ENCODE data around the gene COL20A1. TPM values are rescaled to one million over a fixed set of nuclear protein-coding genes. Genes with fewer than 3 reads are reported as not detected.

COL20A1 gene
- total and polyA plus RNA-seq, 8 donors = 0.53 to 2.4 TPM; not detected in 6

GRCh38 chr20:63346131-63347080 is 53.4 kb downstream of the COL20A1 start:
- Histone ChIP-seq H3K4me3 (no peak overlapping the region), H3K4me1 (no peaks in the 10 kb centered on the region), H3K9me3 (peaks cover 0 to 6% (median 0%) of the 10 kb centered on the region in 4 donors), H3K27ac (no peak overlapping the region), H3K27me3 (peaks cover 4 to 77% (median 41%) of the 10 kb centered on the region in 3 donors), H3K36me3 (no peaks in the 10 kb centered on the region)
- no peak for TF ChIP-seq POLR2AphosphoS5 (IDR thresholded peaks at IDR 0.05)
- TF ChIP-seq, protein P1, sequence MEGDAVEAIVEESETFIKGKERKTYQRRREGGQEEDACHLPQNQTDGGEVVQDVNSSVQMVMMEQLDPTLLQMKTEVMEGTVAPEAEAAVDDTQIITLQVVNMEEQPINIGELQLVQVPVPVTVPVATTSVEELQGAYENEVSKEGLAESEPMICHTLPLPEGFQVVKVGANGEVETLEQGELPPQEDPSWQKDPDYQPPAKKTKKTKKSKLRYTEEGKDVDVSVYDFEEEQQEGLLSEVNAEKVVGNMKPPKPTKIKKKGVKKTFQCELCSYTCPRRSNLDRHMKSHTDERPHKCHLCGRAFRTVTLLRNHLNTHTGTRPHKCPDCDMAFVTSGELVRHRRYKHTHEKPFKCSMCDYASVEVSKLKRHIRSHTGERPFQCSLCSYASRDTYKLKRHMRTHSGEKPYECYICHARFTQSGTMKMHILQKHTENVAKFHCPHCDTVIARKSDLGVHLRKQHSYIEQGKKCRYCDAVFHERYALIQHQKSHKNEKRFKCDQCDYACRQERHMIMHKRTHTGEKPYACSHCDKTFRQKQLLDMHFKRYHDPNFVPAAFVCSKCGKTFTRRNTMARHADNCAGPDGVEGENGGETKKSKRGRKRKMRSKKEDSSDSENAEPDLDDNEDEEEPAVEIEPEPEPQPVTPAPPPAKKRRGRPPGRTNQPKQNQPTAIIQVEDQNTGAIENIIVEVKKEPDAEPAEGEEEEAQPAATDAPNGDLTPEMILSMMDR (IDR thresholded peaks at IDR 0.05) = no peak
- no peak for TF ChIP-seq POLR2A (IDR thresholded peaks at IDR 0.05)
- no peak for TF ChIP-seq EP300 (IDR thresholded peaks at IDR 0.05)
- 65 to 80% (median 77%) methylated on average over 33 to 50 of the region's 50 CpGs for WGBS, 5 donors
- DNase-seq = no peak
- intact Hi-C loops (cut with DNase I; ENCODE audit: low total_unique reads) = no loop called here

DNA sequence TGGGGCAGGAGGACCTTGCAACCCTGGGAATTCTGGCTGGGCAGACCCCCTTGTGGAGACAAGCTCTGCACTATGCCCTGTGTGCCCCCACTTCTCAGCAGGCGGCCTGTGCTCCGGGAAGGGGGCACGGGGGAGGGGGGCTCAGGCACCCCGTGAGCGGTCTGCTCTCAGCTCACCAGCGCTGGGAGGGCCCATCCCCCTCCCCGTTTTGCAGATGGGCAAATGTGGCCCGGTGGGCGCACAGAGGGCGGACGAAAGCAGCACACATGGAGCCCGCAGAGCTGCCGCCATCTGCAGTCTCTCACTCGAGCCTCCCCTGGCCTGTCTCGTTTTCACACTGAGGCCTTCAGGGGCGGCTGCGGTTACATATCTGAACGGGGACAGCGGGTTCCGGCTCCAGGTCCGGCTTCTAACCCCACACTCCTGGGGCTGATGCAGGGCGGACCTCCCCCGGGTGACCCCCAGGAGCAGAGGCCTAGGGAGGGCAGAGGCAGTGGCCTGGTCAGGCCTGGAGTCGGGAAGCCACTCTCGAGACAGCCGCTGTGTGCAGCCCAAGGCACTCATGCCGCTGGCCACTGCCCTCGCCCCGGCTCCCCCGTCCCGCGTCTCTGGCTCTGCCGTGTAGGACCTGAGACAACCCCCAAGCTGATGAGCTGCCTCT is 54.2 kb downstream of the COL20A1 start:
- 78 to 83% (median 81%) methylated on average over 31 to 33 of the region's 33 CpGs for WGBS, 5 donors
- Histone ChIP-seq H3K27me3 (peaks cover 4 to 82% (median 40%) of the 10 kb centered on the region in 3 donors), H3K36me3 (no peaks in the 10 kb centered on the region), H3K9me3 (peaks cover 0 to 6% (median 0%) of the 10 kb centered on the region in 4 donors), H3K4me1 (peaks cover 0 to 3% (median 0%) of the 10 kb centered on the region in 4 donors), H3K27ac (no peak overlapping the region), H3K4me3 (no peak overlapping the region)
- no peak for TF ChIP-seq EP300 (IDR thresholded peaks at IDR 0.05)
- TF ChIP-seq, protein P1 (IDR thresholded peaks at IDR 0.05) = no peak
- no peak for DNase-seq
- intact Hi-C loops (cut with DNase I; ENCODE audit: low total_unique reads) = no loop called here

DNA sequence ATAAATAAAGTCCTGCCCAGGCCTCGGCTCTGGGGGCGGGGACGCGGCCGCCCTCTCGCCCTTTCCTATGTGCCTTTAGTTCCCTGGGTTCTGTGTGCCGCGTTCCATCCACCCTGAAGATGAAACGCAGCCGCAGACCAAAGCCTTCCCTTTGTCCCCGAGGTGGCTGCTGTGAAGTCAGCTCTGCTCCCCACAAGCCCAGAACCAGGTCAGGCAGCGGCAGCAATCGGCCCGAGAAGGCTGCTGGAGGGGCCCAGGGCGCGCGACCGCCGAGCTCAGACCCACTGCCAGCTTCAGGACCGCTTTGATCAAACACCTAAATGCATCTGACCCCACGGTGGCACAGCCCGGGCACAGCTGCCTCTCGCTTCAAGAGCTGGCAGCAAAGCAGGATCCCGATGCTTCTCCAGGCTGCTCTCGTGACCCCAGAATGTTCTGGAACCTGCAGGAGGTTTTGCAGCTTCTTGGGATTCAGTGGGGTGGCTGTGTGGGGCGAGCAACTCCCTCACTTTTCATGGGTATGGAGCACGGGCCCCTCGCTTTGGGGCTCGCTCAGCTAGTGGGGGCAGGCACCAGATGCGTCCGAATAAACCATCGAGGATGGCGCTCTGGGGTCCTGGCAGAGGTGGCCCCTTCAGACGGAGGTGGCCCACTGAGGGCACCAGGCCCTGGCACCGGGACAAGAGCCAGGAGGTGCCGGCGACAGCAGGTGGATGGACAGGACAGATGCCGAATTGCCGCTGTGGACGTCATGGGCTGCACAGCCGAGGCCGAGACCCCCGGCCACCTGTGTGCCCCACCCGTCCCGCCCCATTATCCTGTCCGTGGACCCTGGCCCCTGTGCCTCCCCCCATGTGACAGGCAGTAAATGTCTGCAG is 55.2 kb downstream of the COL20A1 start:
- no peak overlapping the region for H3K27ac ChIP-seq
- no peaks in the 10 kb centered on the region for H3K9me3 ChIP-seq
- H3K4me1 ChIP-seq = peaks cover 0 to 11% (median 0%) of the 10 kb centered on the region in 4 donors
- WGBS, 5 donors = 71 to 83% (median 80%) methylated on average over 24 to 46 of the region's 46 CpGs
- intact Hi-C loops (cut with DNase I; ENCODE audit: low total_unique reads) = no loop called here
- DNase-seq = no peak
- peaks cover 0 to 82% (median 33%) of the 10 kb centered on the region in 3 donors for H3K27me3 ChIP-seq
- no peak overlapping the region for H3K4me3 ChIP-seq
- no peak for TF ChIP-seq EP300 (IDR thresholded peaks at IDR 0.05)
- no peak for TF ChIP-seq POLR2AphosphoS5 (IDR thresholded peaks at IDR 0.05)
- no peak for TF ChIP-seq POLR2A (IDR thresholded peaks at IDR 0.05)
- TF ChIP-seq, protein P1 (IDR thresholded peaks at IDR 0.05) = no peak
- no peaks in the 10 kb centered on the region for H3K36me3 ChIP-seq

Measured in stomach (tissue), 9 donors.